GM19328 (cell line): ENCODE measurements around the gene KRTAP4-6.
"Not testable (repeated sequence)": the region's sequence is repeated elsewhere in the genome, so short reads cannot be mapped to it uniquely, and the experiment has no call there.

Experiments
- ATAC-seq: cut with Tn5 transposase; IDR thresholded peaks from one replicate; pipeline ENCODE4 v1.9.1; 2021; ENCODE audit warnings: mild to moderate bottlenecking, moderate library complexity; ENCODE audit not compliant: unreplicated experiment

KRTAP4-6 gene

GRCh38 chr17:41140360-41141131 is at the start of gene KRTAP4-6:
Gene KRTAP4-6, minus strand, starts transcription at chr17:41140544. Its CDS starts 57 bp downstream, at chr17:41140487.
- ATAC-seq: no peak

- not testable (repeated sequence) for ATAC-seq
Observed at GRCh38 chr17:41189837-41190318, 49.5 kb upstream of the KRTAP4-6 start, which contains the start of gene KRTAP9-1. Gene KRTAP9-1, plus strand, starts transcription at chr17:41189887. Its CDS starts 0 bp downstream, at chr17:41189887.

GRCh38 chr17:41186872-41187271 is 46.5 kb upstream of the KRTAP4-6 start:
- no peak for ATAC-seq

- ATAC-seq: no peak
Observed at GRCh38 chr17:41185001-41185400, 44.7 kb upstream of the KRTAP4-6 start.

DNA sequence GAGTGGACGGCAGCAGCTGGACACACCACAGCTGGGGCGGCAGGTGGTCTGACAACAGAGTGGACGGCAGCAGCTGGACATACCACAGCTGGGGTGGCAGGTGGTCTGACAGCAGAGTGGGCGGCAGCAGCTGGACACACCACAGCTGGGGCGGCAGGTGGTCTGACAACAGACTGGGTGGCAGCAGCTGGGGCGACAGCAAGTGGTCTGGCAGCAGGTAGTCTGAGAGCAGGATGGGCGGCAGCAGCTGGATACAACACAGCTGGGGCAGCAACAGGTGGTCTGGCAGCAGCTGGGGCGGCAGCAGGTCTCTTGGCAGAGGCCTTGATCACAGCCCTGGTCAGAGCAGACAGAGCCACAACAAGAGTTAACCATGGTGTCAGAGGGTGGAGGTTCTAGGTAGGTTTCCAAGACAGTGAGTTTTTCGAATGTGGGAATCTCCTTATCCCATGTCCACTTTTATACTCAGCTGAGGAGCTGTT is 44.2 kb upstream of the KRTAP4-6 start, which contains the start of gene KRTAP4-1:
KRTAP4-1 (minus strand) TSS at position 432 of the 482 bp plus-strand sequence; CDS start at position 375, 57 bp downstream.
- ATAC-seq: no peak

- no peak for ATAC-seq
Observed at GRCh38 chr17:41178843-41179616, 38.7 kb upstream of the KRTAP4-6 start.

DNA sequence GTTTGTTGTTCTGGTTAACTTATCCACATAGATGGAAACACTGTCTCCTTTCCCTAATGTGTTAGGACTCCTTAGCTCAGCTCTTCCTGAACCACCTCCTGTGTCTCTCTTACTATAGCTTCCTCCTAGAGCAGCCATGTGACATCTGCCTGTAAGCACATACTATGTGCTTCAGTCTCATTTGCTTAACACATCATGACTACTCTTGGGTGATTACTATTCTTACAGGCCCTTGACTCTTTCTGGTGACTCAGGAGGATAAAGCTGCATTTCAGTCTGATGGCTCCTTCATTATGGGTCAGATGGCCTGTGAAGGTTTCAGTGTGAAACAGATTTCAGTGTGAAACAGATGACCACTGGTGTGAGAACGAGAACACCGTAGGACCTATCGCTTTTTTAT is 38.0 kb upstream of the KRTAP4-6 start:
- no peak for ATAC-seq

DNA sequence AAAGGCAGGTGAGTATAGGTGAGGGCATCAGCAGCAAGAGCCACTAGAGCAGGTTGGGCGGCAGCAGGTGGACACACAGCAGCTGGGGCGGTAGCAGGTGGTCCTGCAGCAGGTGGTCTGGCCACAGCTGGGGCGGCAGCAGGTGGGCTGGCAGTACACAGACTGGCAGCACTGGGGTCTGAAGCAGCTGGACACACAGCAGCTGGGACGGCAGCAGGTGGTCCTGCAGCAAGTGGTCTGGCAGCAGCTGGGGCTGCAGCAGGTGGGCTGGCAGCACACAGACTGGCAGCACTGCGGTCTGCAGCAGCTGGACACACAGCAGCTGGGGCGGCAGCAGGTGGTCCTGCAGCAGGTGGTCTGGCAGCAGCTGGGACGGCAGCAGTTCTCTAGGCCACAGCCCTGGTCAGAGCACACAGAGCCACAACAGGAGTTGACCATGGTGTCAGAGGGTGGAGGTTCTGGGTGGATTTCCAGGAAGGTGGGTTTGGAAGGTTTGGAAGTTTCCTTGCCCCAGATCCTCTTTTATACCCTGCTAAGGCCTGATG is 37.5 kb upstream of the KRTAP4-6 start, which contains the start of gene KRTAP4-2:
KRTAP4-2 (minus strand) TSS at position 495 of the 545 bp plus-strand sequence; CDS start at position 438, 57 bp downstream.
- no peak for ATAC-seq

DNA sequence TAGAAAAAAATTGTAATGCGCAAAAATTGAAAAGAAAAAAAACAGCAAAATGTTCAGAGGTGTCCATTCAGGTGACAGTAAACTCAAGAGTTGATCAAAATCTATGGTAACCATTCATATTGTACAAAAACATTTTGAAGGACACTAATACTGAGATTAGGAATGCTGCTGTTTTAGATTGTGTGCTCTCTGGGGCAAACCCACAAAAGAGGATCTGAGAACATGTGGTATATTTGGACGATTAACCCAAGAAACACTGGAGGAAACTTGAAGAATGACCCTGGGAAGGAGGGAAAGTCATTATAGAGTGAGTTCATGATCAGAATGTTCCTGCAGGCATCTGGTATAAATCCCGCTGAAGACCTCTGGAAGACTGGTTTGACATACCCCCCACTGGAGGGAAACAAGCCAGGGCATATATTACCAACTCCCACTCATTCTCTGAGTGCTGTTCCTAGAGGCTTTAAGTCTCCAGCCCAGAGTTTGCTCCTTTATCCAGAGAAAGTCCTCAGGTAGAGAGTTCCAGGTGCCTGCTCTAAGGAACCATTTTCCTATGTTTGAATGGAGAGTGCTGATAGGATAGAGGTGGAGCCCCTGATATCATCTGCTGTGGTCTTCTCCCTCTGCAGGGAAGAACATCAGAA is 36.5 kb upstream of the KRTAP4-6 start:
- no peak for ATAC-seq

DNA sequence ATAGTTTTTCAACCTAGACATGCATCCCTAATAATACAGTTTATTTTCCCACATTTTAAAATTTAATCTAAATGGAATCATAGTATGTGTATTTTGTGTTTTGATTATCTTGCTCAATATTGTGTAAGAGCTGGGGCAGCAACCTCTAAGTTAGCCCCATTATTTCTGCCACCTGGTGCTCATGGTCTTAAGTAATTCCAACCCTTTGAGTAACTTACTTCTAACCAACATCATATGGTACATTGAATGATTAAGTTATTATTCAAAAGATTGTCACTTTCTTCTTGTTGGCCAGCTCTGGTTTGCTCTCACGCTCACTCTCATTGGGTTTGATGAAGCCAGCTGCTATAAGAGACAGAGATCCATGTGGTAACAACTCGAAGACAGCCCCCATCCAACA is 31.5 kb upstream of the KRTAP4-6 start:
- ATAC-seq: no peak

- ATAC-seq: no peak
Observed at GRCh38 chr17:41168121-41168520, 27.8 kb upstream of the KRTAP4-6 start, which contains the start of gene KRTAP4-3. Gene KRTAP4-3, minus strand, starts transcription at chr17:41168221. Its CDS starts 49 bp downstream, at chr17:41168172.

DNA sequence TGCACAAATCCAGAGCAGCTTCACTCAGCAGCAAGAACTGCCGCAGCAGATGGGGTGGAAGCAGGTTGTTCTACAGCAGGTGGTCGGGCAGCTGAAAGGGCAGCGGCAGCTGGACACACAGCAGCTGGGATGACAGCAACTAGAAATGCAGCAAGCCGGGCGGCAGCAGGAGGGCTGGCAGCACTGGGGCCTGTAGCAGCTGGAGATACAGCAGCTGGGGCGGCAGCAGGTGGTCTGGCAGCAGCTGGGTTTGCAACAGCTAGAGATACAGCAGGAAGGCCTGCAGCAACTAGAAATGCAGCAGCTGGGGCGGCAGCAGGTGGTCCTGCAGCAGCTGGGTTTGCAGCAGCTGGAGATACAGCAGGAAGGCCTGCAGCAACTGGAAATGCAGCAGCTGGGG is 27.2 kb upstream of the KRTAP4-6 start:
- ATAC-seq: no peak

DNA sequence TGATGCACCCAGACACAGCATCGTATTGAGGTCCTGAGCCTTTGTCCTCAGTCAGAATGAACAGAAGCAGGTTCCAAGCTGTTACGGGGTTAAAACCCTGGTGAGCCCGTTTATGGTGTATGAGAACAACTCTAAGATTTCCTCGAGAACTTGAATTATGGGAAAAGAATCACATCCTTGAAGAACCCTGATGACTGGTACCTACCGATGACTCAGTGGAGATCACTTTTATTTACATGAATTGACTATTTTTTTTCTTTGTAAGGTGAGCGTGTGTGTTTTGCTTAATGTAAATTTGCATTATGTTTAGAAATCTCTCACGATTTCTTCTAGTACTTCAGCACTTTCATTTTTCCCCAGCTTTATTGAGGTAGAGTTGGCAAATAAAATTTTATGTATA is 23.5 kb upstream of the KRTAP4-6 start:
- no peak for ATAC-seq

- ATAC-seq: no peak
Observed at GRCh38 chr17:41160648-41161047, 20.3 kb upstream of the KRTAP4-6 start, which contains the start of gene KRTAP4-4. Gene KRTAP4-4, minus strand, starts transcription at chr17:41160748. Its CDS starts 57 bp downstream, at chr17:41160691.

DNA sequence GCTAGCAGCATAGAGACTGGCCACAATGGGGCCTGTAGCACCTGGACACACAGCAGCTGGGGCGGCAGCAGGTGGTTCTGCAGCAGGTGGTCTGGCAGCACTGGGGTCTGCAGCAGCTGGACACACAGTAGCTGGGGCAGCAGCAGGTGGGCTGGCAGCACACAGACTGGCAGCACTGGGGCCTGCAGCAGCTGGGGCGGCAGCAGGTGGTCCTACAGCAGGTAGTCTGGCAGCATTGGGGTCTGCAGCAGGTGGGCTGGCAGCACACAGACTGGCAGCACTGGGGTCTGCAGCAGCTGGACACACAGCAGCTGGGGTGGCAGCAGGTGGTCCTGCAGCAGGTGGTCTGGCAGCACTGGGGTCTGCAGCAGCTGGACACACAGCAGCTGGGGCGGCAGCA is 19.8 kb upstream of the KRTAP4-6 start:
- not testable (repeated sequence) for ATAC-seq

GRCh38 chr17:41153856-41154255 is 13.5 kb upstream of the KRTAP4-6 start:
- ATAC-seq: no peak

GRCh38 chr17:41151525-41151924 is 11.2 kb upstream of the KRTAP4-6 start:
- no peak for ATAC-seq

GRCh38 chr17:41150026-41150425 is 9.7 kb upstream of the KRTAP4-6 start:
- ATAC-seq: no peak

DNA sequence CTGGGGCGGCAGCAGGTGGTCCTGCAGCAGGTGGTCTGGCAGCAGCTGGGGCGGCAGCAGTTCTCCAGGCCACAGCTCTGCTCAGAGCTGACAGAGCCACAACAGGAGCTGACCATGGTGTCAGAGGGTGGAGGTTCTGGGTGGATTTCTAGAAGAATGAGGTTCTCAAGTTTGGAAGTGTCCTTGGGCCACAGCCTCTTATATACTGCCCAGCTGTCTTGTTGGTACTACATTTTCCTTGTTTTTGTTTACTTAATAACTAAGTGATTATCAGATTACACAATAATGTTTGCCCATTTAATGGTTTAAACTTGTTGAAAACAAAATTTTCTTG is 9.3 kb upstream of the KRTAP4-6 start, which contains the start of gene KRTAP4-5:
KRTAP4-5 (minus strand) TSS at position 174 of the 334 bp plus-strand sequence; CDS start at position 116, 58 bp downstream.
- ATAC-seq: no peak

DNA sequence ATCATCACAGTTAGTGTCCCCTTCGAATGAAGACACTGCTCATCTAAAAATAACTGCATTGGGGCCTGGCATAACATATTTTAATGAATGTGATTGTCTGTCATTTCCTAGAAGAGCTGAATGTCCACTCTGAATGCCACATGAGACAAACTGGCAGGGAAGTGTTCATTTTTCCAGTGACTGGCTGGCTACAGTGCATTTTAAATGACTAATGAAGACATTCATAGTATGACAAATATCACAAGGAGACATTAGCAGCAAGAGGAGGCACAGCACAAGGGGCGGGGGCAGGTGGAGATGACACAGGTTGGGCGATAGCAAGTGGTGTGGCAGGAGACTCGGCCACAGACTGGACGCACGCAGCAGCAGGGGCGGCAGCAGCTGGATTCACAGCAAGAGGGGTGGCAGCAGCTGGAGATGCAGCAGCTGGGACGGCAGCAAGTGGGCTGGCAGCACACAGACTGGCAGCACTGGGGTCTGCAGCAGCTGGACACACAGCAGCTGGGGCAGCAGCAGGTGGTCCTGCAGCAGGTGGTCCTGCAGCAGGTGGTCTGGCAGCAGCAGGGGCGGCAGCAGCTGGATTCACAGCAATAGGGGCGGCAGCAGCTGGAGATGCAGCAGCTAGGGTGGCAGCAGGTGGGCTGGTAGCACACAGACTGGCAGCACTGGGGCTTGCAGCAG is 8.8 kb upstream of the KRTAP4-6 start:
- not testable (repeated sequence) for ATAC-seq
